Uterus (tissue), 2 donors: ENCODE data around the gene EXOSC3.

Source experiments
- POLR2A ChIP-seq, 2 donors: fragments of 450-650 bp; IDR thresholded peaks; one replicate each; pipeline ENCODE4 v1.6.1; 2016; ENCODE audit warnings: antibody characterized with exemption in 2 of 2, mild to moderate bottlenecking in 1 of 2, moderate library complexity in 1 of 2
- TF ChIP-seq, protein P1 (sequence below), 4 experiments: fragments of 200-600 bp in 2 of 4; fragments of 450-650 bp in 2 of 4; sonication (generic) in 2 of 4; IDR thresholded peaks; one replicate each; pipeline ENCODE4 v1.5.1; 2016 to 2019; ENCODE audit warnings: antibody characterized with exemption in 4 of 4, mild to moderate bottlenecking in 2 of 4, moderate library complexity in 1 of 4

DNA sequence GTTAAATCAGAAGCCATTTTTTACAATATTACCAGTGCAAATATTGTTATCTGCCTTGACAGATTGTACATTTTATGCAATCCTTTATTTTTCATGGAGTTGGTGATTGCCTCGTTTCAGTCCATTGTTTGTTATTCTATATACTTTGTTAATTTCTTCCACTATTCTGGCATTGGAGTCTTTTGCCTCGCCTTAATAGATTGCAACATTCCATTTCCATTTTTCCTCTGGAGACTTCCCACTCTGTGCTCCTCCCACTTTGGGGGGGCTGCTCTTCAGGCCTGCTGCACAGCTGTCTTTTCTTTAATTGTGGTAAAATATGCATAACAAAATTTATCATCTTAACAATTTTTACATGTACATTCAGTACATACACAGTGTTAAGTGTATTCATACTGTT lies 11.4 kb upstream of the EXOSC3 start:
- TF ChIP-seq, protein P1, sequence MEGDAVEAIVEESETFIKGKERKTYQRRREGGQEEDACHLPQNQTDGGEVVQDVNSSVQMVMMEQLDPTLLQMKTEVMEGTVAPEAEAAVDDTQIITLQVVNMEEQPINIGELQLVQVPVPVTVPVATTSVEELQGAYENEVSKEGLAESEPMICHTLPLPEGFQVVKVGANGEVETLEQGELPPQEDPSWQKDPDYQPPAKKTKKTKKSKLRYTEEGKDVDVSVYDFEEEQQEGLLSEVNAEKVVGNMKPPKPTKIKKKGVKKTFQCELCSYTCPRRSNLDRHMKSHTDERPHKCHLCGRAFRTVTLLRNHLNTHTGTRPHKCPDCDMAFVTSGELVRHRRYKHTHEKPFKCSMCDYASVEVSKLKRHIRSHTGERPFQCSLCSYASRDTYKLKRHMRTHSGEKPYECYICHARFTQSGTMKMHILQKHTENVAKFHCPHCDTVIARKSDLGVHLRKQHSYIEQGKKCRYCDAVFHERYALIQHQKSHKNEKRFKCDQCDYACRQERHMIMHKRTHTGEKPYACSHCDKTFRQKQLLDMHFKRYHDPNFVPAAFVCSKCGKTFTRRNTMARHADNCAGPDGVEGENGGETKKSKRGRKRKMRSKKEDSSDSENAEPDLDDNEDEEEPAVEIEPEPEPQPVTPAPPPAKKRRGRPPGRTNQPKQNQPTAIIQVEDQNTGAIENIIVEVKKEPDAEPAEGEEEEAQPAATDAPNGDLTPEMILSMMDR (IDR thresholded peaks at IDR 0.05), result no peak
- no peak for TF ChIP-seq POLR2A (IDR thresholded peaks at IDR 0.05)
